ENCODE measurements around the gene KLHL22. TPM values are rescaled to one million over a fixed set of nuclear protein-coding genes. Genes with fewer than 3 reads are reported as not detected.

KLHL22 gene
- total RNA-seq, 1 donor from 2014 or later, result 14.3 TPM

DNA sequence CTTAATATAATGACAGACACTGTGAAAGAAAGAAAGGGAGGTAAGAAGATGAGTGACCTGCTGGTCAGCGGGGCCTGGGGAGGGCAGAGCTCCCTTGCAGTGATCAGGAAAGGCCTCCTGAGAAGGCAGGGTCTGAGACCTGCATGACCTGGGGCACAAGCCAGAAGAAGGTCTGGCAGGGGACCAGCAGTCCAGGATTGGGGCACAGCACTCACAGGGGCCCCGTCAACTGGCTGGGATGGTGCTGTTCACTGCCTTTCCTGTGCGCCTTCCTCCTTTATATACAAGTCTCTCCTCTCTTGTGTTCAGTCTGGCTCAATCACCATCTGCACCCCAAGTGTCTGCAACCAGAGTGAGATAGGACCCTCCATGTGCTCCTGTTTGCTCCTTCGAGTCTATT lies 35.7 kb downstream of the KLHL22 start:
- peak overlapping the region; percentile 5 for H3K27ac Mint-ChIP-seq

DNA sequence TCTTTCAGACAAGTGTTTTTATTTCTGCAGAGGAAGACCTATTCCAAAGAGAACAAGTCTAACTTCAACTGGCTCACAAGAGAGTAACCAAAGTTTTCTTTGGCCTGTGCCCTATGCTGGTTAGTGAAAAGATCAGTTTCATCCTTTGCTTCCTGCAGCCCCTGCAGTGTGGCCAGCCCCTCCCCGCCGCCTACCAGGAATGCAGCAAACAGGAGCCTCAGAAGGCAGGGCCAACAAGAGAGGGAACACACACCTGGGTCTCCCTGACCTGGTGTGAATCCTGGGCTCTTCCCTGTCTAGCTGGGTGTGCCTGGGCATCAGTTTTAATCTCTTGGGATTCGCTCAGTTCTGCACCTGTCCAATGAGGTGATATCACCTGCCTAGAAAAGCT lies 36.4 kb downstream of the KLHL22 start:
- DNase-seq (ENCODE audit: low spot score), result no peak

More for the DNA sequence above, 35.7 kb downstream of the KLHL22 start:
- Histone ChIP-seq H3K36me3 (no peaks in the 10 kb centered on the region), H3F3A (ENCODE audit: low read depth) (peaks cover 15% of the 10 kb centered on the region), H3K27me3 (no peaks in the 10 kb centered on the region), H3K4me1 (peaks cover 10% of the 10 kb centered on the region), H3K4me3 (no peak overlapping the region), H3K9ac (no peak overlapping the region), H3K79me2 (ENCODE audit: low read depth) (no peaks in the 10 kb centered on the region), H3K27ac (no peak overlapping the region), H3K9me3 (ENCODE audit: low read depth) (no peaks in the 10 kb centered on the region), H4K20me1 (ENCODE audit: low read depth) (peaks cover 4% of the 10 kb centered on the region), H2AFZ (replicated peaks) (no peak overlapping the region), H3K4me2 (peak overlapping the region; percentile 27)
- Mint-ChIP-seq H3K36me3 (peaks cover 33% of the 10 kb centered on the region), H3K27me3 (ENCODE audit: insufficient read depth, low read depth) (peaks cover 4% of the 10 kb centered on the region), H3K9me3 (no peaks in the 10 kb centered on the region), H3K4me1 (peaks cover 30% of the 10 kb centered on the region), H3K4me3 (no peak overlapping the region)
- no peak for TF ChIP-seq EZH2 (IDR thresholded peaks at IDR 0.05)
- TF ChIP-seq EZH2phosphoT487 (IDR thresholded peaks at IDR 0.05), result no peak
- TF ChIP-seq, protein P1, sequence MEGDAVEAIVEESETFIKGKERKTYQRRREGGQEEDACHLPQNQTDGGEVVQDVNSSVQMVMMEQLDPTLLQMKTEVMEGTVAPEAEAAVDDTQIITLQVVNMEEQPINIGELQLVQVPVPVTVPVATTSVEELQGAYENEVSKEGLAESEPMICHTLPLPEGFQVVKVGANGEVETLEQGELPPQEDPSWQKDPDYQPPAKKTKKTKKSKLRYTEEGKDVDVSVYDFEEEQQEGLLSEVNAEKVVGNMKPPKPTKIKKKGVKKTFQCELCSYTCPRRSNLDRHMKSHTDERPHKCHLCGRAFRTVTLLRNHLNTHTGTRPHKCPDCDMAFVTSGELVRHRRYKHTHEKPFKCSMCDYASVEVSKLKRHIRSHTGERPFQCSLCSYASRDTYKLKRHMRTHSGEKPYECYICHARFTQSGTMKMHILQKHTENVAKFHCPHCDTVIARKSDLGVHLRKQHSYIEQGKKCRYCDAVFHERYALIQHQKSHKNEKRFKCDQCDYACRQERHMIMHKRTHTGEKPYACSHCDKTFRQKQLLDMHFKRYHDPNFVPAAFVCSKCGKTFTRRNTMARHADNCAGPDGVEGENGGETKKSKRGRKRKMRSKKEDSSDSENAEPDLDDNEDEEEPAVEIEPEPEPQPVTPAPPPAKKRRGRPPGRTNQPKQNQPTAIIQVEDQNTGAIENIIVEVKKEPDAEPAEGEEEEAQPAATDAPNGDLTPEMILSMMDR (IDR thresholded peaks at IDR 0.05), result no peak
- no peak for DNase-seq (ENCODE audit: low spot score)

DNA sequence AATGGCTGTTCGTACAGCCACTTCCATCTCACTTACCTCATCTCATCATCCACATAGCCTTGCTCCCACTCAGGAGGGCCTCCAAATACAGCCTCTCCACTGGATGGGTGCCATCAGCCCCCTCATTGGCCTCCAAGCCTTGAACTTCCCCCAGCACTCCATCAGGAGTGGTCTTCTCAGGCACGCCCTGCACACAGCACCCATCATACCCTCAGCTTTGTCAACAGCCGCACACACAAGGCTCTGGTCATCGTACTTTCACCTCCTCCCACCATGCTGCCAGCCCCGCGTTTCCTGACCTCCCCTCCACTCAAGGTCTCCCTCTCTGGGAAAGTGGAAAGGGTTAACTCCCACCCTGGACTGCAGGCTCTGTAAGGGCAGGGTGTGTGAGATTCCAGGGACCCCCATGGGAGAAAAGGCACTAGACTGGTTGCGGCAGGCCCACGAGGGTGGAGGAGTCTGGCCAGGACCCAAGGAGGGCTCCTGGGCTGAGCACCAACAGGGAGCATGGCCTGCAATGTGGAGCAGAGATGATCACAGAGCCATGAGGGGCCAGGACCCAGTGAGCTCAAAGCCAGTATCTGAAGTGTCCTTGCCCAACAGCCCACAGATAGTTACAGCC lies 37.0 kb downstream of the KLHL22 start:
- Mint-ChIP-seq H3K27ac (peak overlapping the region; percentile 6), H3K27me3 (ENCODE audit: insufficient read depth, low read depth) (peaks cover 6% of the 10 kb centered on the region), H3K36me3 (peaks cover 29% of the 10 kb centered on the region), H3K4me1 (peaks cover 32% of the 10 kb centered on the region), H3K4me3 (no peak overlapping the region), H3K9me3 (no peaks in the 10 kb centered on the region)
- H3K4me3 ChIP-seq, result no peak overlapping the region
- TF ChIP-seq EZH2 (IDR thresholded peaks at IDR 0.05), result no peak
- TF ChIP-seq, protein P1 (IDR thresholded peaks at IDR 0.05), result no peak
- TF ChIP-seq EZH2phosphoT487 (IDR thresholded peaks at IDR 0.05), result no peak
- H3K36me3 ChIP-seq, result no peaks in the 10 kb centered on the region
- H3F3A ChIP-seq (ENCODE audit: low read depth), result peaks cover 15% of the 10 kb centered on the region
- H3K4me1 ChIP-seq, result peaks cover 10% of the 10 kb centered on the region
- peaks cover 4% of the 10 kb centered on the region for H4K20me1 ChIP-seq (ENCODE audit: low read depth)
- no peaks in the 10 kb centered on the region for H3K9me3 ChIP-seq (ENCODE audit: low read depth)
- H3K4me2 ChIP-seq, result no peak overlapping the region
- no peak overlapping the region for H3K9ac ChIP-seq
- no peaks in the 10 kb centered on the region for H3K79me2 ChIP-seq (ENCODE audit: low read depth)
- H3K27me3 ChIP-seq, result no peaks in the 10 kb centered on the region
- H2AFZ ChIP-seq (replicated peaks), result no peak overlapping the region
- H3K27ac ChIP-seq, result no peak overlapping the region
- DNase-seq (ENCODE audit: low spot score), result no peak

More for the DNA sequence above, 36.4 kb downstream of the KLHL22 start:
- TF ChIP-seq EZH2phosphoT487 (IDR thresholded peaks at IDR 0.05) (no peak), EZH2 (IDR thresholded peaks at IDR 0.05) (no peak)
- TF ChIP-seq, protein P1 (IDR thresholded peaks at IDR 0.05), result no peak
- H3K79me2 ChIP-seq (ENCODE audit: low read depth), result no peaks in the 10 kb centered on the region
- no peaks in the 10 kb centered on the region for H3K36me3 ChIP-seq
- no peak overlapping the region for H3K27ac ChIP-seq
- Mint-ChIP-seq H3K4me1 (peaks cover 32% of the 10 kb centered on the region), H3K27ac (no peak overlapping the region), H3K9me3 (no peaks in the 10 kb centered on the region), H3K4me3 (no peak overlapping the region), H3K27me3 (ENCODE audit: insufficient read depth, low read depth) (peaks cover 6% of the 10 kb centered on the region), H3K36me3 (peaks cover 34% of the 10 kb centered on the region)
- H3K4me1 ChIP-seq, result peaks cover 10% of the 10 kb centered on the region
- H3K27me3 ChIP-seq, result no peaks in the 10 kb centered on the region
- H3K9me3 ChIP-seq (ENCODE audit: low read depth), result no peaks in the 10 kb centered on the region
- no peak overlapping the region for H2AFZ ChIP-seq (replicated peaks)
- H3K9ac ChIP-seq, result no peak overlapping the region
- H3F3A ChIP-seq (ENCODE audit: low read depth), result peaks cover 15% of the 10 kb centered on the region
- H4K20me1 ChIP-seq (ENCODE audit: low read depth), result peaks cover 4% of the 10 kb centered on the region
- H3K4me2 ChIP-seq, result no peak overlapping the region
- no peak overlapping the region for H3K4me3 ChIP-seq
